Measurements from ENCODE around the gene CCR4.

DNA sequence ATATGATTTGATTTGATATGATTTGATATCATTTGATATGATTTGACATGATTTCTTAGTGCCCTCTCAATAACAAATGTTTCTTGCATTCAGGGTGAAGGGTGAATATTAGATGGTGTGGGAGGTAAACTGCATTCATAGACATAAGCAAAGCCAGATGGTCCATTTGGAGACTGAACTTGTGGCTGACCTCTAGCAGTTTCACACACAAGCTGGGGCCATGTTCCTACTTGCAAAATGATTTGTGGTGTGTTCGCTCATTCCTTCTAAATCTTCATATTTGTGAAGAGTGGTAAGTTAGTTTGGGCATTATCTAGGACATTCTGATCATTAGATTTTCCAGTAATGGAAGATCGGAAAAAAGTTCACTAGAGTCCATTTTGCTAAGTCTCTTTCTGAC, 40.5 kb upstream of the CCR4 start:
- TF ChIP-seq RAD21 (IDR thresholded peaks at IDR 0.05; ENCODE audit: low read length) (no peak), POLR2A (IDR thresholded peaks at IDR 0.05; ENCODE audit: low read depth, low read length) (no peak), RFX5 (IDR thresholded peaks at IDR 0.05; ENCODE audit: low read depth, low read length) (no peak)
- TF ChIP-seq, protein P1, sequence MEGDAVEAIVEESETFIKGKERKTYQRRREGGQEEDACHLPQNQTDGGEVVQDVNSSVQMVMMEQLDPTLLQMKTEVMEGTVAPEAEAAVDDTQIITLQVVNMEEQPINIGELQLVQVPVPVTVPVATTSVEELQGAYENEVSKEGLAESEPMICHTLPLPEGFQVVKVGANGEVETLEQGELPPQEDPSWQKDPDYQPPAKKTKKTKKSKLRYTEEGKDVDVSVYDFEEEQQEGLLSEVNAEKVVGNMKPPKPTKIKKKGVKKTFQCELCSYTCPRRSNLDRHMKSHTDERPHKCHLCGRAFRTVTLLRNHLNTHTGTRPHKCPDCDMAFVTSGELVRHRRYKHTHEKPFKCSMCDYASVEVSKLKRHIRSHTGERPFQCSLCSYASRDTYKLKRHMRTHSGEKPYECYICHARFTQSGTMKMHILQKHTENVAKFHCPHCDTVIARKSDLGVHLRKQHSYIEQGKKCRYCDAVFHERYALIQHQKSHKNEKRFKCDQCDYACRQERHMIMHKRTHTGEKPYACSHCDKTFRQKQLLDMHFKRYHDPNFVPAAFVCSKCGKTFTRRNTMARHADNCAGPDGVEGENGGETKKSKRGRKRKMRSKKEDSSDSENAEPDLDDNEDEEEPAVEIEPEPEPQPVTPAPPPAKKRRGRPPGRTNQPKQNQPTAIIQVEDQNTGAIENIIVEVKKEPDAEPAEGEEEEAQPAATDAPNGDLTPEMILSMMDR (conservative IDR thresholded peaks at IDR 0.05; ENCODE audit: low read depth, low read length) = no peak
